OCI-LY1 (cell line): Measurements from ENCODE around the gene TUFT1.

Experiments used
- H2AFZ ChIP-seq: fragments of 200-600 bp; sonication (generic), shearing (Covaris generic); 2 replicates; pipeline ENCODE4 v1.6.0; 2014; ENCODE audit warnings: antibody characterized with exemption, mild to moderate bottlenecking, low read length
- H3F3A ChIP-seq: fragments of 200-600 bp; sonication (generic), shearing (Covaris generic); 2 replicates; pipeline ENCODE4 v1.6.0; 2014; ENCODE audit warnings: mild to moderate bottlenecking, antibody characterized with exemption, low read length, moderate library complexity; ENCODE audit not compliant: insufficient read depth
- H3K27ac ChIP-seq: fragments of 200-600 bp; sonication (generic); 2 replicates; pipeline ENCODE4 v1.5.1; 2014; ENCODE audit warnings: low read length, mixed run types, mild to moderate bottlenecking, low read depth; ENCODE audit not compliant: poor library complexity, severe bottlenecking
- H3K27me3 ChIP-seq: fragments of 200-600 bp; sonication (generic); 2 replicates; pipeline ENCODE4 v1.6.0; 2014; ENCODE audit warnings: antibody characterized with exemption, mild to moderate bottlenecking, low read length, moderate library complexity; ENCODE audit not compliant: insufficient read depth
- H3K36me3 ChIP-seq: fragments of 200-600 bp; sonication (generic); 2 replicates; pipeline ENCODE4 v1.6.1; 2014; ENCODE audit warnings: mild to moderate bottlenecking, antibody characterized with exemption, low read length, moderate library complexity, mixed read lengths; ENCODE audit not compliant: insufficient read depth
- H3K4me1 ChIP-seq: fragments of 200-600 bp; sonication (generic); 2 replicates; pipeline ENCODE4 v1.5.1; 2014; ENCODE audit warnings: mild to moderate bottlenecking, low read length, moderate library complexity; ENCODE audit not compliant: insufficient read depth, severe bottlenecking
- H3K4me2 ChIP-seq: fragments of 200-600 bp; sonication (generic), shearing (Covaris generic); 2 replicates; pipeline ENCODE4 v1.6.1; 2014; ENCODE audit warnings: low read length
- H3K4me3 ChIP-seq: fragments of 200-600 bp; sonication (generic); 2 replicates; pipeline ENCODE4 v1.5.1; 2014; ENCODE audit warnings: low read length, low read depth, mild to moderate bottlenecking, mixed read lengths; ENCODE audit not compliant: poor library complexity, severe bottlenecking
- H3K79me2 ChIP-seq: fragments of 200-600 bp; shearing (Covaris generic); 2 replicates; pipeline ENCODE4 v1.6.1; 2016; ENCODE audit warnings: mixed run types, low read length, mixed read lengths; ENCODE audit not compliant: insufficient read depth
- H3K9ac ChIP-seq: fragments of 200-600 bp; sonication (generic), shearing (Covaris generic); 2 replicates; pipeline ENCODE4 v1.6.1; 2014; ENCODE audit warnings: mild to moderate bottlenecking, low read length, mixed read lengths
- H3K9me2 ChIP-seq: fragments of 200-600 bp; sonication (generic), shearing (Covaris generic); 2 replicates; pipeline ENCODE4 v1.6.1; 2014; ENCODE audit warnings: low read depth, mild to moderate bottlenecking, low read length, mixed read lengths
- H3K9me3 ChIP-seq: fragments of 200-600 bp; shearing (Covaris generic); 2 replicates; pipeline ENCODE4 v1.6.1; 2014; ENCODE audit warnings: low read length, mixed read lengths
- H4K20me1 ChIP-seq: fragments of 200-600 bp; sonication (generic), shearing (Covaris generic); 2 replicates; pipeline ENCODE4 v1.6.0; 2016; ENCODE audit warnings: mild to moderate bottlenecking, low read length; ENCODE audit not compliant: insufficient read depth
- CTCF ChIP-seq: fragments of 200-600 bp; sonication (generic), shearing (Covaris generic); IDR thresholded peaks from 2 replicates; pipeline ENCODE4 v1.5.1; 2017; ENCODE audit warnings: mild to moderate bottlenecking, antibody characterized with exemption, low read length, moderate library complexity, mixed read lengths
- EZH2 ChIP-seq: fragments of 200-600 bp; sonication (generic), shearing (Covaris generic); IDR thresholded peaks from 2 replicates; pipeline ENCODE4 v1.8.0; 2017; ENCODE audit warnings: borderline replicate concordance, mixed run types, mild to moderate bottlenecking, antibody characterized with exemption, low read length, moderate library complexity, mixed read lengths

TUFT1 gene

GRCh38 chr1:151565502-151566189 is 25.5 kb downstream of the TUFT1 start:
- Histone ChIP-seq H4K20me1 (no peaks in the 10 kb centered on the region), H3K9me3 (no peaks in the 10 kb centered on the region), H3K4me3 (no peak overlapping the region), H3K9ac (no peak overlapping the region), H3K27me3 (no peaks in the 10 kb centered on the region), H3K27ac (no peak overlapping the region), H3K4me2 (no peak overlapping the region), H3K36me3 (no peaks in the 10 kb centered on the region), H3K79me2 (no peaks in the 10 kb centered on the region), H2AFZ (no peak overlapping the region), H3F3A (no peaks in the 10 kb centered on the region), H3K4me1 (no peaks in the 10 kb centered on the region), H3K9me2 (no peaks in the 10 kb centered on the region)
- TF ChIP-seq CTCF (no peak), EZH2 (no peak)

GRCh38 chr1:151568626-151569088 is 28.5 kb downstream of the TUFT1 start:
- no peak overlapping the region for H3K4me3 ChIP-seq
- H3K27ac ChIP-seq: no peak overlapping the region
- no peaks in the 10 kb centered on the region for H3K36me3 ChIP-seq
- no peak overlapping the region for H3K4me2 ChIP-seq
- H3K4me1 ChIP-seq: no peaks in the 10 kb centered on the region
- TF ChIP-seq CTCF: no peak
- TF ChIP-seq EZH2: no peak
- H3F3A ChIP-seq: no peaks in the 10 kb centered on the region
- no peak overlapping the region for H3K9ac ChIP-seq
- H3K9me3 ChIP-seq: no peaks in the 10 kb centered on the region
- H3K27me3 ChIP-seq: no peaks in the 10 kb centered on the region
- H4K20me1 ChIP-seq: no peaks in the 10 kb centered on the region
- H3K79me2 ChIP-seq: no peaks in the 10 kb centered on the region
- no peaks in the 10 kb centered on the region for H3K9me2 ChIP-seq
- H2AFZ ChIP-seq: no peak overlapping the region

- Histone ChIP-seq H3K9me3 (no peaks in the 10 kb centered on the region), H3K9me2 (no peaks in the 10 kb centered on the region), H3K27me3 (no peaks in the 10 kb centered on the region), H3K4me3 (no peak overlapping the region), H3F3A (no peaks in the 10 kb centered on the region), H3K4me2 (no peak overlapping the region), H3K9ac (no peak overlapping the region), H3K27ac (no peak overlapping the region), H3K4me1 (no peaks in the 10 kb centered on the region), H3K36me3 (no peaks in the 10 kb centered on the region), H4K20me1 (no peaks in the 10 kb centered on the region), H3K79me2 (no peaks in the 10 kb centered on the region), H2AFZ (no peak overlapping the region)
- TF ChIP-seq EZH2 (no peak), CTCF (no peak)
Observed at GRCh38 chr1:151570819-151571218, 30.7 kb downstream of the TUFT1 start.
